HG03103 (cell line): Measurements from ENCODE around the gene MCOLN1.

ENCODE experiments used
- ATAC-seq: cut with Tn5 transposase; IDR thresholded peaks from one replicate; pipeline ENCODE4 v1.9.1; 2021; ENCODE audit warnings: low read depth; ENCODE audit not compliant: unreplicated experiment

MCOLN1 gene

GRCh38 chr19:7500811-7501450 is 21.5 kb upstream of the MCOLN1 start:
- no peak for ATAC-seq

DNA sequence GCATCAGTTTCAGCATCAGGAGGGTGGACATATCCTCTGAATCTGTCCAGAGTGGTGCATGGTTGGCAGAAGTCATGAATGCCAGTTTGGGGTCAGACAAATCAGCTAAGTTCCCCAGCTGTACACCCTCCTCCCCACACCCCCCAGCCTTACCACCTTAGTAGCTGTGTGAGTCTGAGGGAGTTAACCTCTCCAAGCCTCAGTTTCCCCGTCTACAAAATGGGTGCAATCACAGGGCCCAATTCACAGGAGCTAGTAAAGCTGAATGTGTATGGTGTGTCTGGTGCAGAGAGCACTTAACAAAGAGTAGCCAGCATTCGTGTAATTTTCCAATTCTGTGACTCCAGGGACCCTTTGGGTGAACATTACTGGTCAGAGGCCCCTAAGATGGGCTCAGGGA is 19.9 kb upstream of the MCOLN1 start:
- no peak for ATAC-seq

DNA sequence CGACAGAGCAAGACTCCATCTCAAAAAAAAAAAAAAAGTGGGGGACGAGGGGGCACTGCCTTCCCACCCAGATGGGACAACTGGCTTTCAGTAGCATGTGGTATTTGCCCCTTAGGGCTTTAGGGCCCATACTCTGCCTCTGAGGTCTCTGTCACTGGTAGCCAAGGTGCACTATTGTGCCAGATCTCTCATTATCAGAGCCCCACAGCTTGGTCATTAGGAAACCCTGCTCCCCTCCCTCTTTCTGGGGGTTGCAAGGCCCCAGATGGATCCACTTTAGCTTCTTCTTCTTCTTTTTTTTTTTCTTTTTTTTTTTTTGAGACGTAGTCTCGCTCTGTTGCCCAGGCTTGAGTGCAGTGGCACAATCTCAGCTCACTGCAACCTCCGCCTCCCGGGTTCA is 17.7 kb upstream of the MCOLN1 start:
- no peak for ATAC-seq

- no peak for ATAC-seq
Measured at GRCh38 chr19:7505288-7505681, 17.1 kb upstream of the MCOLN1 start.

GRCh38 chr19:7505682-7506384 is 16.6 kb upstream of the MCOLN1 start:
- no peak for ATAC-seq

DNA sequence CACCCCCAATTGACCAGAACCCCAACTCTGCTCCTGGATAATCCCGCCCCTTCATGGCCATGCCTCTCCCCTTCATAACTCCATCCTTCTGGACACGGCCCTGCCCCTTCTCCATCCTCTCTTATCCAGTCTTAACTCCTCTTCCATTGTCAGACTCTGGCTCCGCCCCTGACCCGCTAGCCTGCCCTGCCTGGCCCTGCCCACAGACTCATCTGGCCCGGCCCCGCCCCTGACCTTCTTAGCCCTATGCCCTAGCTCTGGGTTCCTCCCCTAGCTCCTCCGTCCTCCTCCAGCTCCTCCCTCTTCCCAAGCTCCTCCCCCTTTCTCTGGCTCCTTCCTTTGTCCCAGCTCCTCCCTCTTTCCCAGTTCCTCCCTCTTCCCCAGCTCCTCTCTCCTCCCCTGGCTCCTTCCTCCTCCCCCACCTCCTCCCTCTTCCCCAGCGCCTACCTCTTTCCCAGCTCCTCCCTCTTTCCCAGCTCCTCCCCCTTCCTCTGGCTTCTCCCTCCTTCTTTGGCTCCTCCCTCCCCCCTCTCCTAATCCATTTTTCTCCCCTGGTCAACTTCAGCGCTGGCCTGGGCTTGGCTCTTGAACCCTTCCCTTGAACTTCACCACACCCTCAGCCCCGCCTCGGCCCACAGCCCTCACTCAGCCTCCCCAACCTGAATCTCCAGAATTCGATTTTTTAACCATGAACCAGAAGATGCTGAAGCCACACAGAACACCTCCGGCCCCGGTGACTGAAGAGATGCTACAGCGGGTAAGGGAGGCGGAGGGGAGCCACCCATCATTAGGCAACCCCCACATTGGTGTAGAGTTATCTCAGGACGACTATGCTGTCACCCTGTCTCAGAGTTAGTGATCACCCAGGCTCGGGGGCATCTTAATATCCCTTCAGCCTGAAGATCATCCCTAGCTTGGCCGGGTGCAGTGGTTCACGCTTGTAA is 15.8 kb upstream of the MCOLN1 start:
- no peak for ATAC-seq

- no peak for ATAC-seq
Measured at GRCh38 chr19:7507884-7508283, 14.5 kb upstream of the MCOLN1 start.

- ATAC-seq: no peak
Measured at GRCh38 chr19:7509625-7510024, 12.8 kb upstream of the MCOLN1 start.

GRCh38 chr19:7512400-7512851 is 10.0 kb upstream of the MCOLN1 start:
- no peak for ATAC-seq

- no peak for ATAC-seq
Measured at GRCh38 chr19:7513809-7514642, 8.4 kb upstream of the MCOLN1 start.

DNA sequence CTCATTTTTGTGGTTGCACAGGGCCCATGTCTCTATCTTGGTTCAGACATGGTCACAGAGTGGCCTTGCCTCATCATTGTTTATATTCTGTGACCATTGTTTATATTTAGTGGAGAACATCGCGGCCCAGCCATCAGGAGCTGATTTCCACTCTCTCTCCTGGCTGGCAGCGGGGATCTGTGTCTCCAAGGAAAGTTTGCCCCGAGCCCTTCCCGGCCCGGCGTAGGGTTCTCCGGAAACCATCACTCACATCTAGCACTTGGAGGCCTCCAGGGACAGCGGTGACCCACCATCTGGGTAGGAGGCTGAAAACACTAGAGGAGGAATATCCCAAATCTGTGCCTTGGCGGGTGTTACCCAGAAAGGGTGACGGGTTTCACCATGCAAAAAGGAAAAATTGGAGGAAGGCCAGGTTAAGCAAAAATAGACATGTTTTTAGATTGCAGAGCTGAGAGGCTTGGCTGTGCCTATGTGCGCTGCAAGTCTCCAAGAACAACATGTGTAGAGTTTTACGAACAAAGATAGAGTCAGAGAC is 7.2 kb upstream of the MCOLN1 start:
- no peak for ATAC-seq

GRCh38 chr19:7515645-7516151 is 6.7 kb upstream of the MCOLN1 start, which contains the start of gene ZNF358:
TSS of gene ZNF358 (plus strand) at chr19:7516103. CDS start at chr19:7519243, 3,140 bp downstream.
- ATAC-seq: no peak

- ATAC-seq: no peak
Measured at GRCh38 chr19:7516333-7516732, 6.1 kb upstream of the MCOLN1 start.

DNA sequence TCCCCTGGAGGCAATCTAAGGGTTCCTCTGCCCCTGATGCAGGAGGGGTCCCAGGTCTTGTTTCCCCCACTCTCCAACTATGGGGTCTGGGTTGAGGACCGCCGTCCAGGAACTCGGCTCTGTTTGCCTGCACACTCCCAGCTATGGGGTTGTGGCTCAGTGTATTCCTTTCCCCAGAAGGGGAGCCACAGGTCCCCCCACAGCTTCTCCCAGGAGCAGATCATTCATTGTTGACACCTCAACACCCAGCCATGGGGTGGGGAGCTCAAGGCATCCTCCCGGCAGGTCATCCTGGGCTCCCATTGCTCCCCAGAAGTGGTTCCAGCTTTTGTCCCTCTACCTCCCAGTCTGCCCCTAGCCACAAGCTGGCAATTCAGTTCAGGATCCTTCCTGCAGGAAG is 5.5 kb upstream of the MCOLN1 start:
- ATAC-seq: no peak

DNA sequence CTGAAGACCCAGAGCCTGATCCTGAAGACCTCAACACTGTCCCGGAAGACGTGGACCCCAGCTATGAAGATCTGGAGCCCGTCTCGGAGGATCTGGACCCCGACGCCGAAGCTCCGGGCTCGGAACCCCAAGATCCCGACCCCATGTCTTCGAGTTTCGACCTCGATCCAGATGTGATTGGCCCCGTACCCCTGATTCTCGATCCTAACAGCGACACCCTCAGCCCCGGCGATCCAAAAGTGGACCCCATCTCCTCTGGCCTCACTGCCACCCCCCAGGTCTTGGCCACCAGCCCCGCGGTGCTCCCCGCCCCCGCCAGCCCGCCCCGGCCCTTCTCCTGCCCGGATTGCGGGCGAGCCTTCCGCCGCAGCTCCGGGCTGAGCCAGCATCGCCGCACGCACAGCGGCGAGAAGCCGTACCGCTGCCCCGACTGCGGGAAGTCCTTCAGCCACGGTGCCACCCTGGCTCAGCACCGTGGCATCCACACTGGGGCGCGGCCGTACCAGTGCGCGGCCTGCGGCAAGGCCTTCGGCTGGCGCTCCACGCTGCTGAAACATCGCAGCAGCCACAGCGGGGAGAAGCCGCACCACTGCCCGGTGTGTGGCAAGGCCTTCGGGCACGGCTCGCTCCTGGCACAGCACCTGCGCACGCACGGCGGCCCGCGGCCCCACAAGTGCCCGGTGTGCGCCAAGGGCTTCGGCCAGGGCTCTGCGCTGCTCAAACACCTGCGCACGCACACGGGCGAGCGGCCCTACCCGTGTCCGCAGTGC is 2.9 kb upstream of the MCOLN1 start:
- no peak for ATAC-seq

- ATAC-seq: no peak
Measured at GRCh38 chr19:7520131-7521051, 2.0 kb upstream of the MCOLN1 start.

- no peak for ATAC-seq
Measured at GRCh38 chr19:7521551-7522071, 813 bp upstream of the MCOLN1 start.
